ENCODE results near the gene ATRIP. TPM values are rescaled to one million over a fixed set of nuclear protein-coding genes. Genes with fewer than 3 reads are reported as not detected.
"Not testable (repeated sequence)": the region's sequence is repeated elsewhere in the genome, so short reads cannot be mapped to it uniquely, and the experiment has no call there.

ATRIP gene
- total and polyA plus RNA-seq, 7 donors, result 1.8 to 9.4 (median 5.1) TPM

GRCh38 chr3:48459773-48460516 is 13.4 kb downstream of the ATRIP start:
- no peaks in the 10 kb centered on the region for H3K27me3 ChIP-seq
- no peaks in the 10 kb centered on the region for H3K9me3 ChIP-seq
- peaks cover 14 to 64% (median 30%) of the 10 kb centered on the region in 4 donors for H3K36me3 ChIP-seq
- H3K4me3 ChIP-seq, result no peak overlapping the region
- no peak overlapping the region for H3K27ac ChIP-seq
- TF ChIP-seq POLR2AphosphoS5 (IDR thresholded peaks at IDR 0.05), result no peak
- TF ChIP-seq EP300 (IDR thresholded peaks at IDR 0.05), result no peak
- no peak for TF ChIP-seq CTCF (IDR thresholded peaks at IDR 0.05)
- no peak for TF ChIP-seq POLR2A (IDR thresholded peaks at IDR 0.05)
- intact Hi-C loops (cut with DNase I), result no loop called here
- no peak for DNase-seq
- WGBS, 2 donors, result 90 to 92% methylated on average over 7 of the region's 7 CpGs
- H3K4me1 ChIP-seq, result peaks cover 0 to 3% (median 2%) of the 10 kb centered on the region in 4 donors

- H3K4me1 ChIP-seq, result peaks cover 0 to 8% (median 7%) of the 10 kb centered on the region in 4 donors
- intact Hi-C loops (cut with DNase I), result no loop called here
- no peaks in the 10 kb centered on the region for H3K9me3 ChIP-seq
- WGBS, 2 donors, result 97% methylated on average over 3 of the region's 3 CpGs
- DNase-seq, result no peak
- TF ChIP-seq CTCF (IDR thresholded peaks at IDR 0.05) (no peak), EP300 (IDR thresholded peaks at IDR 0.05) (no peak), POLR2A (IDR thresholded peaks at IDR 0.05) (no peak), POLR2AphosphoS5 (IDR thresholded peaks at IDR 0.05) (no peak)
- peaks cover 14 to 58% (median 25%) of the 10 kb centered on the region in 4 donors for H3K36me3 ChIP-seq
- H3K27me3 ChIP-seq, result no peaks in the 10 kb centered on the region
- H3K4me3 ChIP-seq, result no peak overlapping the region
- H3K27ac ChIP-seq, result no peak overlapping the region
Observed at GRCh38 chr3:48460517-48460902, 14.0 kb downstream of the ATRIP start.

GRCh38 chr3:48461767-48462166 is 15.2 kb downstream of the ATRIP start:
- DNase-seq; H3K9me3 ChIP-seq; H3K27ac ChIP-seq; H3K4me3 ChIP-seq; intact Hi-C loops (cut with DNase I); H3K27me3 ChIP-seq: not testable (repeated sequence)
- 86 to 91% methylated on average over 7 of the region's 7 CpGs for WGBS, 2 donors
- Histone ChIP-seq H3K4me1 (peaks cover 0 to 18% (median 14%) of the 10 kb centered on the region in 4 donors), H3K36me3 (peaks cover 14 to 46% (median 25%) of the 10 kb centered on the region in 4 donors)

GRCh38 chr3:48463703-48464102 is 17.2 kb downstream of the ATRIP start:
- Histone ChIP-seq H3K36me3 (peaks cover 21 to 46% (median 33%) of the 10 kb centered on the region in 4 donors), H3K27ac (no peak overlapping the region), H3K27me3 (no peaks in the 10 kb centered on the region)

More at GRCh38 chr3:48463703-48464102, 17.2 kb downstream of the ATRIP start:
- intact Hi-C loops (cut with DNase I), result loop anchor here (2.0 kb wide), 1 partner anchor 145 kb away; the partner anchor contains the start of gene UQCRC1
- no peak for TF ChIP-seq POLR2A (IDR thresholded peaks at IDR 0.05)
- TF ChIP-seq EP300 (IDR thresholded peaks at IDR 0.05), result no peak
- no peak for TF ChIP-seq POLR2AphosphoS5 (IDR thresholded peaks at IDR 0.05)
- no peak for TF ChIP-seq CTCF (IDR thresholded peaks at IDR 0.05)
- 82 to 93% methylated on average over 9 of the region's 9 CpGs for WGBS, 2 donors
- Histone ChIP-seq H3K4me3 (no peak overlapping the region), H3K4me1 (peaks cover 0 to 37% (median 33%) of the 10 kb centered on the region in 4 donors), H3K9me3 (no peaks in the 10 kb centered on the region)
- no peak for DNase-seq

All from sigmoid colon (tissue), 7 donors.